GM18502 (cell line): ENCODE measurements around the gene TTLL6.
"Not testable (repeated sequence)": the region's sequence is repeated elsewhere in the genome, so short reads cannot be mapped to it uniquely, and the experiment has no call there.

Source experiments
- ATAC-seq: cut with Tn5 transposase; IDR thresholded peaks from one replicate; pipeline ENCODE4 v1.9.1; 2021; ENCODE audit warnings: mild to moderate bottlenecking; ENCODE audit not compliant: unreplicated experiment, poor library complexity

The TTLL6 gene

DNA sequence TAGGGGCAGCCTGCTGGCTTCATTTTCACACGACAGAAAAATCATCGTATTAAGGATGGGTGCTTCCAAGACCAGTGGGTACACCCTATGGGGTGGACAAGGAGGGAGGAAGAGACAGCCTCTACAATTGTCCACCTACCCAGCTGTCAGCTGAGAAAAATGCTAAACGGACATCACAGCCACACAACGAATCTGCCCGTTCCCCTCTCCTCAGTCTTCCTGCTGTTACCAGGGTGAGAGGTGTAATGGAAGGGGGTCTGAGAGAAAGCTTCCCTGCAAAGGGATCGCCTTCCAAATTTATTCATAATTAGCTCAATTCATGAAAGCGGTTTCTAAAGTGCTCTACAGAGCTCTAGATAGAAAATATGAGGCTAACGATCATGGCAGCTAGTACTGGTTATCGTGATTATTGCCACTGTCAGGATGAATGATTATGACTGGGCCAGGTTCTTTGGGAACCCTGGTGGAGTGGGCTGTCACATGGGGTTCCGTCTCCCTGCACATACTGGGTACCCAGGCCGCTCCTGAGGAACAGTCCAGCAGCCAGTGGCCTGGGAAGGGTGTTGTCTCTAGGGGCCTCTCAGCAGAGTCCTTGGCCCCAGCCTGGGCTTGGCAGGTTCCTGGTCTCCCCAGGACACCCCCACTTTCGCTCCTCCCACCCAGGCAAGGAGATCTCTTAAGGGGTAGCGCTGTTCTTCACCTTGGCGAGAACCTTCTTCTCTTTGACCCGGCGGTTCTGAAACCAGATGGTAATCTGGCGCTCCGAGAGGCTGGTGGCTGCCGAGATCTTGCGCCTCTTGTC, 90.7 kb downstream of the TTLL6 start:
- ATAC-seq: no peak

DNA sequence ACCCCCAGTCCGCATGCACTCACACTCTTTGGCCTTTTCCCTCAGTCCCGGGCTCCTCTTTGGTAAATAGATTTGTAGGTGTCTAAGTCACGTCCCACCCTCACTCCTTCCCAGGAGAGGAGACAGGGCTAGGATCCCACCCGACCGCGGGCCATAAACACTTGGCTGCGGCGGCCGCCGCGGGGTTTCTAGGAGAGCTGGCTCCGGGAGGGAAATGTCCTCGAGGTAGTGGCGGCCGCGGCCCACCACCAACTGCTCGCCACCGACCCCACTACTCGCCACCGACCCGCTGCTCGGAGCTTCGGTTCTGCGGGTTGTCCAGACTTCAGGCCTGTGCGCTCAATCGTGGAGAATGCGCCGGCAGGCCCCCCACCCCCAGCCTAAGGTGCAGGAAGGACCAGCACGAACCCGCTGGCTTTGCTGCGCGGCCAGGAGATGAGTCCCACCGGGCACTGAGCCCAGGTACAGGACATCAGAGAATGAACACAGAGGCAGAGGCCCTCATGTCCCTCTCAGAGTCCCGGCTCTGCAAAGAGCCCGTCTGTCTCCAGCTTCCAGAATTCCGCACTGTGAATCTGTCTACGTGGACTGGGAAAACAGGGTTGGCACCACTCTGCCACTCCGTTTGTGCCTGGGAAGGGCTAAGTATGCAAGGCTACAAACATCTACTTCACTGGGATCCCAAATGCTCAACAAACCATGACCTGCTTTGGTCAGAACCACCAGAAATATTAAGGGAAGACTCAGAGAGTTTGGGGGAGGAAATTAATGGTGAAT, 91.6 kb downstream of the TTLL6 start:
- no peak for ATAC-seq

DNA sequence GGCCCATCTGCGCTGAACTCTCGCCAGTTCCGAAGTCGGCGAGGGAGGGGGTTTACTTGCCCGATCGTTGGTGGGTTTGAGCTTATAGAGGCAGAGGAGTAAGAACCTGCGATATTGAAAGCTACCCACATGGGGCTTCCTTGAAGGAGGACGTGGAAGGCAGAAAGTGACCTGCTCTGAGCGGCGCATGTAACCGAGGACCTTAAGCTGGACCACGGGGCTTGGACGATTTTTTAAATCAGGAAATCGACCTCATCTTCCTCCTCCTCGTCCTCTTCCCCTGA, 92.1 kb downstream of the TTLL6 start:
- ATAC-seq: no peak

DNA sequence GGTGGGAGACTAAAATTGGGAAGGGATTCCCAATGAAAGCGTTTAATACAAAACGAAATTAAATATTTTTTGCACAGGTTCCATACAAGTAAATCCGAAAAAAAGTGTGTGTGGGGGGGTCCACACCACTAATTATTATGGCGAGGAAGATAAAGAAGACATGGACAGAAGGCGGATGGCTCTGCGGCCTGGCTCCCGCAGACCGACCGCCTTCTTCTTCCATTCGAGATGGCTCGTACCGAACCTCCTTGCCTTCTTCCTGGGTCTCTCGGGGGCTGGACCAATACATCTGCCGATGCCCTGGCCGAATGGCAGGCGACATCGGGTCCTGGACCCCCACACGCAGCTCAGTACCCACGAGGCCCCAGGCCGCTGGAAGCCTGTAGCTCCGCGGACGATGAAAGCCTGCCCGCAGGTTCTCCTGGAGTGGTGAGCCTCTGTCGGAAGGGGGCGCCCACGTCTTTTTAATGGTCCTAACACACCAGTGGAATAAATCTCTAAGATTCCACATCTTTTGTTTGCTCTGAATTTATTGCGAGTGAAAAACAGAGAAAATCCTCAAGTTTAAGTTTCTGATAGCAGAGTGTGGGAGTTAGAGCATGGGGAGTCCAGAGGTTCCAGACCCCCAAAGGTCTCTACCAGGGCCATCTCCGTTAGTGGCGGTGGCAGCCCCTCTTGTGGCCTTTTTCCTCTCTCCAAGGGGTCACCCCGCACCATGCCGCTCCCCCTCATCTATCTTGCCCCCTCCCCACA, 92.6 kb downstream of the TTLL6 start:
- ATAC-seq: no peak

DNA sequence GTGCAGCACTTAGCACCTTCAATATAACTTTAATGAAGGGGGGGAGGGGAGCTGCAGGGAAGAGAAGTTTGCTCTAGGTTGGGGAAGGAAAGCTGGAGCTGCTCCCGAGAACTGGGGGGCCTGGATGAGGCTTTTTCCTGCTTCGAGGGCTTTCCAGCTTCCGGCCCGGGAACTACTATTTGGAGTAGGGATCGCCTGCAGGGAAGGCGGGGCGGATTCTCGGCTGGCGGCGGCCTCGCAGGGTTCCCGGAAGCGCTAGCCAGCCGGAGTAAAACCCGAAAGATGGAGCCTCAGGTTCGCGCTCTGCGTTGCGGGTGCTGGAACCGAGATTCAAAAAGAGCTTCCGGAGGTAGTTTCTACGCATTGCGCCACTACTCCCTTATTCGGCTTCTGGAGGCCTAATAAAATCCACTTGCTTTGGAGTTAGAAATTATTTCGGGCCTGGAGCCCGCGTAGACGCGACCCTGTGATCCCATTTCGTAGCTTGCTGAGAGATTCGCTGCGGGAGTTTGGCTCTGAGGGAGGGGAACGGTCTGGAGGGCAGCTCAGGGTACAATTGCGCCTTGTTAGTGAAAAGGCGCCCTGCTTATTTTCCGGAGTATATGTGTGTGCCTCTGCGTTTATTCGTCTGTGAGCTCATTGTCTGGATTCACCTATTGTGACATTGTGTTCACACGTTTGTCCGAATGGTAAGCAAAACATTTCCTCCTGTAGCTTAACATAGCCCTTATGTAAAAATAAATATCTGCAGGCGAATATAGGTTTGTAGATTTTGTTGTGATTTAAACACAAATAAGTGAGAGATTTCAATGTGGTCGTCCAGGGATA, 93.4 kb downstream of the TTLL6 start:
- no peak for ATAC-seq

DNA sequence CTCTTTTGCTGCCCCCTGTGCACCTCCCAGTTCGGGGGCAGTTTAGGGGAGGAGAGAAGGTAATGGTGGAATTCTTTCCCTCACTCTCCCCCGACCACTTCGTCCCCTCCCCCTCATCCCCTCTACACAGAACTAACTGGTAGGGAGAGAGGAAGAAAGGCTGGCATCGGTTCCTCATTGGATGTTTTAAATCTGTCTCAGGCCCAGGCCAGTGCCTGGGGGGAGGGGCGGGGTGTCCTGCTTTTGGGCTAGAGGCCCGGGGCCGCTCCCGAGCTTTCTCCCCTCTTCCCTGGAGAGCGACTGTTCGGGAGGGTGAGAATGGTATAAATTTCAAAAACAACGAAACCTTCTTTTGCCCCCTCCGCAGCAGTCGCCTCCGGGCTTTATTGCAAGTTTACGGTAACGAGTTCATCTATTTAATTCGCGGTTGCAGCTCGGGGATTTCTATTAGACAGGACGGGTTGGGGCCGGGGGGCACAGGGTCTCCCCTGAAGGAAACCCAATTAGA, 94.1 kb downstream of the TTLL6 start, which contains the start of gene PRAC2:
PRAC2 (plus strand) TSS at position 271 of the 508 bp plus-strand sequence. CDS start 1,226 bp downstream, outside the sequence.
- no peak for ATAC-seq

DNA sequence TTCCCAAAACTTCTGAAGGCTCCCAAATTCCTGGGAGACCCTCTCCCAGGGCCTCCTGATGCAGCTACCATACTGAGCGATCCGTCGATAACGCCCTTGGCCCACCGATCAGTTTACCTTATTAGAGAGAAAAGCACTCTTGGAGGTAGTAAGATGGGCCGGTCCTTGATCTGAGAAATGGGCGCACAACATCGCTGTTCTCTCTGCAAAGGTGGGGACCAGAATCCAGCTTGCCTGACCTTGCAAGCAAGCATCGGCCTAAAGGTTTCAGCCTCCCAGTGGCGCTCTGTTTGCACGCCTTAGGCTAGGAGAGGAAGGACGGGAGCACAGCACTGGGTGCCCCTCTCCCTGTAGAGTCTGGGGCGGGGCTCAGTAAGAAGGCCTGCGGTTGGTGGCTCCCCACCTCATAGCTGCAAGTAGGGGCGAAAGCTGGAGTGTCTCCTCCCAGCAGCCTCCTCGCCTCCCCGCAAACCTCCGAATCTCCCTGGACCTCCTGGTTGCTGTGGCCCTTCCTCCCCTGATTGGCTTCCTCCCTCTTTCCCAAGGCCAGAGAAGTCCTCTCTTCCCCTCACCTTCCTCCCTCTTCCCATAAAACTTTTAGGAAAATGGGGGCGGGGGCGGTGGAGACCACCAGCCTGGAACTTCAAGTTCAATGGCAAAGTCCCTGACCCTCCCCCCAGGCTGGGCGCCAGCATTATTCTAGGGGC, 94.7 kb downstream of the TTLL6 start, which contains the start of gene PRAC1:
PRAC1 (minus strand) TSS at position 318 of the 707 bp plus-strand sequence; CDS start at position 192, 126 bp downstream.
- no peak for ATAC-seq

DNA sequence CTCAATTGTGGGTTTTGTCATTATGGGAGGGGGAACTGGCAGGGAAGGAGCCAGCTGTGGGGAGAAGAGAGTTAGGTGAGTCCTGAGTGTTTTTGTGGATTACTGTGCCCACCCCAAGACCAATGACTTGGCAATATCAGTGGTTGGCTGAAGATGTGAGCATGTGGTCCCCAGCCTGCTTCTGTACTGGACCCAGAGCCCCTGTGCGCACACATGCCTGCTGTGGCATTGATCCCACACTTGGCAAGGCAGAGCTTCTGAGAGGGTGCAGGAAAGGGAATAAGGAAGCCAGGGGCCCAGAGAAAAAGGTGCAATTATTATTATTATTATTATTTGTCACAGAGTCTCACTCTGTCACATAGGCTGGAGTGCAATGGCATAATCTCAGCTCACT, 96.0 kb downstream of the TTLL6 start:
- no peak for ATAC-seq

DNA sequence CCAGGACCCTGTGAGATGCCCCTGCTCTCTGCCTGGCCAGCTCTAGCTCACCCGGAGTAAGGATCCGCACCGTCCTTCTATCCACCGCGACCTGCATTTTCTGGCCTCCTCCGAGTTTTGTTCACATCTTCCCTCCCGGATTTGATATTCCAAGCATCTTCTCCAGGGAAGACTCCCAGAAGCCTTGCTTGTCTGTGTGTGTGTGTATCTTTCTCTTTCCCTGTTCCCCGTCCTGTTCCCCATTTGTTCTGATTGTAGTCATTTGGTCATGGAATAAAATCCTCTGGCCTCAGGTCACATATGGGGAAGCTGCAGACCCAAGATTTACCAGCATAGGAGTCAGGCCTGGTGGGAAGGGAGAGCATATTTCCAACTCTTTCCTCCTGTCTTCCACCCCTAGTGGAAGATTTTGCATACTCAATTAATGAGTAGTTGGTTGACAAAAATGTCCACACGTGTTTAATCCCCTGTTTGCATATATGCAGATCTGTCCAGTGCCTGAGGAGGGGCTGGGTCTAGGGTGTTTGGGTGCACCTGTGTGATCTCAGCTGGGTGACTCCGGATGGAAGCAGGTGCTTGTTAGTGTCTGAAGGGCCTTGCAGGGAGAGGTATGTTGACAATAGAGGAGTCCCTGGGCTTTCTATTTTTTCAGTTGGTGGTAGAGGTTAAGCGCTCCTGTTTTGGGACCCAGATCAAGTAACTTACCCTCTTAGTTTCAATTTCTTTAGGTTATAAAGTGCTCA, 96.6 kb downstream of the TTLL6 start:
- ATAC-seq: no peak

DNA sequence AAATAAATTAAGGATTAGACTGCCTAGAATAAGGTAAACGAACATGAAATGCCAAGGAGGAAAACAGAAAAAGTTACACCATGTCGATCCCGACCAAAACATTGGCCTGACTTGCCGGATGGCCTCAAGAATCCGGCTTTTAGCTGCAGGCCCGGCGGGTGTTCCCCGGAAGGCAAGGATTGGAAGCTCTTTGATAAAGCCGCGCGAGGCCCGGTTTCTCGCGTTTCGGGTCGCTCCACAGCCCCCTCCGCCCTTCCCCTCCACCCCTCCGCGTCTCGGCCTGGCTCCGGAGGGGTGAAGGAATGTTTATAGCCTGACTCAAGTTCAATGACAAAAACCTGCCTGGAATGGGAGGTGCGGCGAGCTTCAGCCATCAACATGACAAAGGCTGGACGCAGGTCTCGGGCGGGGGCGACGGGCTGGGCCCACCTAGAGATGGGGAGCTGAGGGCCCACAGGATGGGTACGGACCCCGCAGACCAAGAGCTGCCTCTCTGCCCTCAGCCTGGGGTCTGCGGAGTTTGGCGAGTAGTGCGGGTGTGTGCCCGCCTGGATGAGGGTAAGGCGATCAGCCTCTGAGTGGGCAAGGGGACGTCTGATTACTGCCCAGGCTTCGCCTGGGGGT, 97.3 kb downstream of the TTLL6 start:
- no peak for ATAC-seq

DNA sequence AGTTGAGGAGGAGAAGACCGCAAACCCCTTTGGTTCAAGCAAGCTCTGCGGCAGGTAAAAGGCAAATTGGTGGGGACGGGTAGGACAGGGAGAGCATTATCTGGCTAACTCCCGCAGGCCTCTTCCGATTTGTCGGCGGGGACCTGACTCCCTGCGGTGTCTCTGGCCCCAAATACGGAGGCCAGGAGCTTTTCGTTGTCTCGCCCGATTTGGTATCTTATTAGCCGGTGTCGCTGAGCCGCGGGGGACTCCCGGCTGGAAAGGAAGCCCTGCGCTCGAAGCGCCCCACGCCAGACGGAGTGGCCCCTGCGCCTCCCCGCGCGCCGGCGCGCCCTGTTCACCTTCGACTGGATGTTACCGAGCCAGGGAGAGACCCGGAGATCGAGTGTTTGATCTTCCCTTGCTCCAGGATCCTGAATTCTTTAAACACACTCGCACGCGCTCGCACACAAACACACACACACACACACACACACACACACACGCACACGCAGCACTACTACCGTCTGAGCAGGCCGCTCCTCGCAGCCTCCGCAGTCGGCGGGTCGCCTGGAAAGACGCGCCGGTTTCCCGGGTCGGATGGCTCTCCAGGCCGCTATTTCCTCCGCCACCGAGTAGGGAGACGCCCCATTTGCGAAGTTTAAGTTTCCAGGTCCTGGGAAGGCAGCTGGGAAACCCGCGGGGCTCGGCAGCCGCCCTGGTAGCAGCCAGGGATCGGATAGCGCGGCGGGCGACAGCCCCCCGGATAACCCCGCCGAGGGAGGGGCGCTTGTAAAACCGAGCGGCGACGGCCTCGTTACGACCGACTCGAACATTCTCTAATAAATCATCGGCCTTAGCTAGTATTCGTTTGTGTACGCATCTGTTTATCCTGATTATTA, 98.0 kb downstream of the TTLL6 start:
- ATAC-seq: no peak

DNA sequence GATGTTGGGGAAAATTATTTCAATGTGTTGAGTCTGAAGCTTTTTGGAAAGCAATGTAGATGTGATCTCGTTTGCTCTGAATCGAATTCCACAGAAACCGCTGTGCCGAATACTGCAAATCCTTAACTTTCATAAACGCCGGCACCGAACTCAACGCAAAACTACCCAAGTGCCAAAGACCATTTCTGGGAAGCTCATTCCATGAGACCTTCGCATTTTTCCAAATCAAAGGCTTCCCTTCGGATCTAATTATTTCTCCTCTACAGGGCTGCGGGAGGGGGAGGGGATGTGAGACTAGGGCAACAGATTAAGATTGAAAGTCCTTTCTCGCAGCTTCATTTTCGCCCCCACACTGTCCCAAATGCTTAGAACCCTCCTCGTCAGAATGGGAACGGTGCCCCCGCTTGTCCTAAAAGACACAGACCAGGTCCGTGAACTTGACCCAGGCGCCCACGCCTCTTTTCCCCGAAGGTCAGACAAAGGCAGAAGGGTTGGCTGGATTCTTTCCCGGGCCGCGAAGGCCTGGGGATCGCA, 98.7 kb downstream of the TTLL6 start:
- ATAC-seq: no peak

DNA sequence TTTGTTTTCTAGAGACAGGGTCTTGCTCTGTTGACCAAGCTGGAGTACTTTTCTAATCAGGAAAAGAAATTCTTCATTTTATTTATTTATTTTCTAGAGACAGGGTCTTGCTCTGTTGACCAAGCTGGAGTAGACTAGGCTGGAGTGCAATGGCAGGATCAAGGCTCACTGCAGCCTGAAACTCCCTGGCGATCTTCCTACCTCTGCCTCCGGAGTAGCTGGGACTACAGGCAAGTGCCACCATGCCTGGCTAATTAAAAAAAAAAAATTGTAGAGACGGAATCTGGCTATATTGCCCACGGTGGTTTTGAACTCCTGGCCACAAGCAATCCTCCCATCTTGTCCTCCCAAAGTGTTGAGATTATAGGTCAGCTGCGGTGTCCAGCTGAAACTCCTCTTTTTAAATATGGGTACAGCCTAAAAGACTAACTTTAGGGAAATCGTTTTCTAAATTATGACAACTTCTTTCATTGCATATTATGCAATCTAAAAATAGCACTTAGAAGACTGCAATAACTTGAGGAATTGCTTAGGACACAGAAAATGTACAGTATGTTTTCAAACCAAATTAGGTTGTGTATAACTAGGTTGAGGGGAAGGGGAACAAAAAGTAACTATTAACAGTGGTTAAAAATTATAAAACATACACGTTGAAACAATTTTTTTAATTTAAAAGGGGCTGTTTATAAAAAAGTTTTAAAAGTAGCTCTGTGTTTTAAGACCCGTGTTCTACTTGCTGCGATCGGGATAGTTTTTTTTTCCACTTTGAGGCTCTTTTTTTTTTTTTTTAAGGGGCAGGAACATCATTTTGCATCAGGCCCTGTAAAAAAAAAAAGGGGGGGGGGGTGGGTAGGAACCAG, 99.4 kb downstream of the TTLL6 start:
- ATAC-seq: no peak

DNA sequence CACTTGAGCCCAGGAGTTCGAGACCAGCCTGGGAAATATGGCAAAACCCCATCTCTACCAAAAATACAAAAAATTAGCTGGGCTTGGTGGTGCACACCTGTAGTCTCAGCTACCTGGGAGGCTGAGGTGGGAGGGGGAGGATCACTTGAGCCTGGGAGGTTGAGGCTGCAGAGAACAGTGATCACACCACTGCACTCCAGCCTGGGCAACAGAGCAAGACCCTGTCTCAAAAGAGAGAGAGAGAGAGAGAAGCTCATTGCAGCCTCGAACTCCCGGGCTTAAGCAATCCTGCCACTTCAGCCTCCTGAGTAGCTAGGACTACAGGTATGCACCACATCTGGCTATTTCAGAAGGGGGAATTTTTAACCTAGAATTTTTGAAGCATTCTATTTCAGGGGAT, 100.5 kb downstream of the TTLL6 start:
- ATAC-seq: not testable (repeated sequence)

DNA sequence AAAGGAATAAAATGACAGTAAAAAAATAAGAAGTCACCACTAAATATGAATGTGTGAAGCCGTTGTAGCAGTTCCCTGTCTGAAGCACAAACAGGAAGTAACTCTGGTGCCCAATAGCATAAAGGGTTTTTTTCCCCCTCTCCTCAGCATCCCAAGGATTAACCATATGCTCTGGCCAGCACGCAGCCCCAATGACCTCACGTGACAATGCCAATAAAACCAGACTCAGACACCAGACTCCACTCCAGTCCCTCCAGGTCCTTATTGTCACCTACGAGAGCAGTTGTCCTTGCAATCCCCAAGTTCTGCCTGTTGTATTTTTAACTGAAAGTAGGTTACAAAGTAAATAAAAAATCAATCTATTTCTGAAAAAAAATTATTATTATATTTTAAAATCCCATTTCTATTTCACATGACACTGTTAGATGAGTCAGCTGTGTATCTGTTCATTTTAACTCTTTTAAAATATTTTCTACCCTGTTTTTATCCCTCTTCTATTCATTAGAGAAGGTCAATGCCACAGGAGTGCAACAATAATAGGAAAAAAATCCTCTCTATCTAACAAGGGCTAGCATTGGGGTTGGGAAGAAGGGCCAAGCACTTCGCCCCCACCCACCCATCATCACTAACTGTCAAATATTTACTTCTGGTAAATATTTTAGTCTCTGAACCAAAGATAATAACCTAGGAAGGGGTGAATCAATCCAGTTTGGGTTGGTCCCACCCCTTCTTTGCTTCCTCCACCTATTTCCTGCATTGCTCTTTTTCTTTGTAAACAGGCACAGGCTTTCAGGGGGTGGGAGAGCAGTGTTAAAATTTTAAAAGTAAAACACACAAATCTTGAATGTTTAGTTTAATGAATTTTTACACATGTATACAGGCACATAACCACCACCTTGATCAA, 101.3 kb downstream of the TTLL6 start:
- ATAC-seq: no peak
